Endometrial microvascular endothelial cells (primary cell): Measurements from ENCODE around the gene KRTAP21-1. TPM values are rescaled to one million over a fixed set of nuclear protein-coding genes. Genes with fewer than 3 reads are reported as not detected.

Experiments used
- total RNA-seq: library from RNA; depleted of rRNA; stranded (reverse); fragments of >200 nt; gene quantifications from one replicate; pipeline ENCODE4 v1.2.3, GENCODE V29; 2015; ENCODE audit errors: inconsistent ontology term

KRTAP21-1 gene
- total RNA-seq, 1 donor from 2014 or later: not detected

Other genes with a start within 250 kb of the KRTAP21-1 start
- gene KRTAP19-6, start 213.6 kb downstream of the KRTAP21-1 start, total RNA-seq: not detected
- not detected for gene KRTAP19-7, start 194.1 kb downstream of the KRTAP21-1 start, total RNA-seq
- not detected for gene KRTAP22-2, start 165.0 kb downstream of the KRTAP21-1 start, total RNA-seq
- gene KRTAP6-3, start 163.0 kb downstream of the KRTAP21-1 start, total RNA-seq: not detected
- not detected for gene KRTAP6-2, start 156.5 kb downstream of the KRTAP21-1 start, total RNA-seq
- not detected for gene KRTAP22-1, start 154.3 kb downstream of the KRTAP21-1 start, total RNA-seq
- gene KRTAP6-1, start 141.5 kb downstream of the KRTAP21-1 start, total RNA-seq: not detected
- gene KRTAP20-1, start 139.0 kb downstream of the KRTAP21-1 start, total RNA-seq: not detected
- not detected for gene KRTAP20-4, start 134.8 kb downstream of the KRTAP21-1 start, total RNA-seq
- gene KRTAP20-2, start 120.2 kb downstream of the KRTAP21-1 start, total RNA-seq: not detected
- gene KRTAP20-3, start 112.6 kb downstream of the KRTAP21-1 start, total RNA-seq: not detected
- not detected for gene KRTAP21-3, start 36.7 kb downstream of the KRTAP21-1 start, total RNA-seq
- gene KRTAP21-2, start 8.2 kb downstream of the KRTAP21-1 start, total RNA-seq: not detected
- not detected for gene KRTAP8-1, start 57.8 kb upstream of the KRTAP21-1 start, total RNA-seq
- not detected for gene KRTAP7-1, start 74.3 kb upstream of the KRTAP21-1 start, total RNA-seq
- not detected for gene KRTAP11-1, start 126.2 kb upstream of the KRTAP21-1 start, total RNA-seq